Heart left ventricle (tissue), 16 donors: Measurements from ENCODE around the gene ANAPC2. TPM values are rescaled to one million over a fixed set of nuclear protein-coding genes. Genes with fewer than 3 reads are reported as not detected.

Experiments used
- ATAC-seq, 4 donors: fragments of 200-7000 bp; cut with Tn5 transposase; one replicate each; pipeline ENCODE4 v1.9.1; 2020 to 2022; ENCODE audit warnings: moderate library complexity in 4 of 4, mild to moderate bottlenecking in 3 of 4, moderate number of reproducible peaks in 1 of 4
- DNase-seq, 5 donors: peaks; one replicate each; pipeline ENCODE4 v3.0.0-alpha.2; 2020
- H3K27ac ChIP-seq, 12 donors: fragments of 200-600 bp; sonication (generic) in 4 of 12; one replicate each; pipeline versions ENCODE4 v1.5.0 to v1.8.0; 2016 to 2022; ENCODE audit warnings: mild to moderate bottlenecking in 2 of 12
- H3K27me3 ChIP-seq, 9 donors: fragments of 200-600 bp; sonication (generic) in 2 of 9; one replicate each; pipeline versions ENCODE4 v1.5.1 to v1.8.0; 2016 to 2022; ENCODE audit warnings: mild to moderate bottlenecking in 3 of 9
- H3K36me3 ChIP-seq, 9 donors: fragments of 200-600 bp; sonication (generic) in 2 of 9; one replicate each; pipeline versions ENCODE4 v1.5.0 to v1.8.0; 2018 to 2022; ENCODE audit warnings: mild to moderate bottlenecking in 2 of 9
- H3K4me1 ChIP-seq, 12 donors: fragments of 200-600 bp; sonication (generic) in 4 of 12; one replicate each; pipeline versions ENCODE4 v1.5.0 to v1.8.0; 2016 to 2022; ENCODE audit warnings: mild to moderate bottlenecking in 3 of 12
- H3K4me3 ChIP-seq, 12 donors: fragments of 200-600 bp; sonication (generic) in 4 of 12; one replicate each; pipeline versions ENCODE4 v1.5.0 to v1.8.0; 2017 to 2022; ENCODE audit warnings: mild to moderate bottlenecking in 9 of 12, moderate library complexity in 4 of 12
- H3K9me3 ChIP-seq, 12 donors: fragments of 200-600 bp; sonication (generic) in 4 of 12; one replicate each; pipeline versions ENCODE4 v1.5.0 to v1.8.0; 2016 to 2022; ENCODE audit warnings: mild to moderate bottlenecking in 1 of 12
- CTCF ChIP-seq, 12 donors: fragments of 200-600 bp; sonication (generic) in 4 of 12; IDR thresholded peaks; one replicate each; pipeline versions ENCODE4 v1.5.0 to v1.8.0; 2018 to 2022; ENCODE audit warnings: antibody characterized with exemption in 12 of 12, mild to moderate bottlenecking in 5 of 12
- POLR2A ChIP-seq, 2 donors: fragments of 450-650 bp; IDR thresholded peaks; one replicate each; pipeline ENCODE4 v1.6.1; 2017; ENCODE audit warnings: antibody characterized with exemption in 2 of 2, mild to moderate bottlenecking in 2 of 2, moderate library complexity in 2 of 2
- WGBS, 4 donors: extraction: QIAGEN DNeasy Blood & Tissue Kit in 2 of 4; methylation state at CpG; one replicate each; pipeline versions ENCODE4 v1.1.5 to v1.1.7; 2013 to 2018; 5-methylcytosine and 5-hydroxymethylcytosine counted together
- intact Hi-C, 10 donors: fragments of 100-400 bp; cut with DNase I; formaldehyde crosslinking; loops; one replicate each; pipeline versions ENCODE4 v1.11.1 to v1.14.2; 2022
- polyA plus RNA-seq, 2 donors: library from polyadenylated mRNA; stranded (reverse); fragments of 200-250 nt; gene quantifications; one replicate each; pipeline ENCODE4 v1.2.3, GENCODE V29; 2013
- total RNA-seq, 9 donors: library from RNA; depleted of rRNA in 2 of 9; stranded (reverse); fragments of >200 nt in 2 of 9; fragmentation: NEBNext Ultra II Directional in 3 of 9; extraction: Animal tissue kit (Norgen Biotek cat#: 25700) in 3 of 9; gene quantifications; one replicate each; pipeline versions ENCODE4 v1.1.0 to v1.2.4, GENCODE V29; 2016 to 2023
- donor health status: ischemic (EF 13 %, LVEDD 7.1; RV severe dilation, severe dysfunction).
- donor health status: healthy with polysubstance abuse.
- donor health status: DM: no; HTN: yes; CAD: no.
- donor health status: DM: no; HTN: no; CAD: no.
- donor health status: ischemic (EF 25% LVEDD 6.9; RV normal size, moderate dysfunction).
- donor health status: ischemic (EF 25% LVEDD 5.7; RV mildly dilated, moderate dysfunction).
- donor health status: healthy.
- donor health status: DM: yes; HTN: yes; CAD: no.
- donor health status: ischemic (EF 35%, LVEDD 5.7; RV mildly dilated, moderate dysfunction).
- donor health status: nonischemic (EF 11% LVEDD 7.7; RV severe dilation, severe dysfunction).
- donor health status: DM: yes; HTN: yes; CAD: no.
- donor health status: PGD.
- donor health status: ischemic (EF 29% LVEDD 5.4; RV normal size, mild dysfunction).
- donor health status: nonischemic (EF 23%, LVEDD 6.1; RV moderate dilation, normal function).

The ANAPC2 gene
- total and polyA plus RNA-seq, 11 donors, result 14.3 to 35.9 (median 28.9) TPM

GRCh38 chr9:137168573-137168903 is 19.8 kb downstream of the ANAPC2 start:
- DNase-seq, result no peak
- ATAC-seq, result no peak
- peak overlapping the region; percentile 21 to 55 (median 40) for H3K4me3 ChIP-seq

GRCh38 chr9:137167747-137168572 is 20.4 kb downstream of the ANAPC2 start:
- WGBS, 4 donors, result 2 to 7% (median 6%) methylated on average over 27 to 57 of the region's 57 CpGs
- DNase-seq, result no peak

More at GRCh38 chr9:137168573-137168903, 19.8 kb downstream of the ANAPC2 start:
- intact Hi-C loops, result loop anchor here in 1 of 10 donors (5.0 kb wide), 1 partner anchor 41 kb away; no protein-coding TSS in a partner anchor
- no peaks in the 10 kb centered on the region for H3K9me3 ChIP-seq
- TF ChIP-seq POLR2A (IDR thresholded peaks at IDR 0.05) (no peak), CTCF (IDR thresholded peaks at IDR 0.05) (no peak)
- peaks cover 56 to 91% (median 65%) of the 10 kb centered on the region in 9 donors for H3K27me3 ChIP-seq
- no peaks in the 10 kb centered on the region for H3K36me3 ChIP-seq
- 0 to 1% (median 1%) methylated on average over 15 to 36 of the region's 36 CpGs for WGBS, 4 donors
- H3K27ac ChIP-seq, result no peak overlapping the region
- H3K4me1 ChIP-seq, result peaks cover 6 to 36% (median 21%) of the 10 kb centered on the region in 12 donors

GRCh38 chr9:137167277-137167746 is 21.0 kb downstream of the ANAPC2 start:
- Histone ChIP-seq H3K4me3 (peak overlapping the region in 1 of 12 donors; percentile 55), H3K27ac (no peak overlapping the region), H3K4me1 (peaks cover 6 to 48% (median 28%) of the 10 kb centered on the region in 12 donors), H3K36me3 (no peaks in the 10 kb centered on the region), H3K9me3 (no peaks in the 10 kb centered on the region), H3K27me3 (peaks cover 68 to 93% (median 78%) of the 10 kb centered on the region in 9 donors)
- DNase-seq (no peak), ATAC-seq (no peak)
- TF ChIP-seq POLR2A (IDR thresholded peaks at IDR 0.05) (no peak), CTCF (IDR thresholded peaks at IDR 0.05) (no peak)
- 29 to 48% (median 35%) methylated on average over 19 to 44 of the region's 44 CpGs for WGBS, 4 donors
- intact Hi-C loops, result loop anchor here in 1 of 10 donors (5.0 kb wide), 1 partner anchor 40 kb away; no protein-coding TSS in a partner anchor

More at GRCh38 chr9:137167747-137168572, 20.4 kb downstream of the ANAPC2 start:
- Histone ChIP-seq H3K4me3 (peak overlapping the region; percentile 21 to 55 (median 40)), H3K4me1 (peaks cover 6 to 41% (median 23%) of the 10 kb centered on the region in 12 donors), H3K36me3 (no peaks in the 10 kb centered on the region), H3K9me3 (no peaks in the 10 kb centered on the region), H3K27me3 (peaks cover 61 to 93% (median 71%) of the 10 kb centered on the region in 9 donors), H3K27ac (no peak overlapping the region)
- ATAC-seq, result peak in 2 of 4 donors; percentile 9 to 22
- TF ChIP-seq CTCF (IDR thresholded peaks at IDR 0.05), result no peak
- TF ChIP-seq POLR2A (IDR thresholded peaks at IDR 0.05), result no peak
- intact Hi-C loops, result loop anchor here in 1 of 10 donors (5.0 kb wide), 1 partner anchor 41 kb away; no protein-coding TSS in a partner anchor
